GM12878 (cell line): ENCODE data around the gene PLK5. TPM values are rescaled to one million over a fixed set of nuclear protein-coding genes. Genes with fewer than 3 reads are reported as not detected.
A peak's percentile ranks its signal among the peaks of the same experiment; 100 is the strongest.

Experiments used
- ATAC-seq: fragments of 200-7000 bp; cut with Tn5 transposase; 3 replicates; pipeline ENCODE4 v1.9.1; 2020; ENCODE audit warnings: mild to moderate bottlenecking, moderate library complexity
- BruUV-seq: library from RNA; stranded (reverse); fragments of 400-500 nt; replicated peaks from 2 replicates; lab custom pipeline; 2021; lab: Mats Ljungman, UMichigan
- CTCF ChIA-PET: fragments of 300-600 bp; sonication (Branson Sonifier 250); formaldehyde crosslinking; extraction: SDS; loops from one replicate; lab custom pipeline; 2021; ENCODE audit warnings: inconsistent platforms; lab: Yijun Ruan, JAX
- POLR2A ChIA-PET: fragments of 350-600 bp; formaldehyde crosslinking; extraction: SDS; loops from one replicate; lab custom pipeline; 2021; ENCODE audit warnings: inconsistent platforms; lab: Charles Lee
- RAD21 ChIA-PET: fragments of 300-600 bp; sonication (Branson Sonifier 250); formaldehyde crosslinking; loops from one replicate; lab custom pipeline; 2023; ENCODE audit warnings: antibody characterized with exemption; ENCODE audit not compliant: unreplicated experiment; lab: Charles Lee
- SMC1A ChIA-PET: fragments of 300-600 bp; sonication (Branson Sonifier 250); formaldehyde crosslinking; loops from one replicate; lab custom pipeline; 2023; ENCODE audit not compliant: unreplicated experiment, uncharacterized antibody; lab: Charles Lee
- DNase-seq: peaks from one replicate; pipeline ENCODE4 v3.0.0-alpha.2; 2011; ENCODE audit warnings: low read depth, low spot score
- FAIRE-seq: peaks from 3 replicates; lab custom pipeline; 2011; peaks lifted over from hg19 to GRCh38; lab: Jason Lieb, UNC
- H2AFZ ChIP-seq: 2 replicates; pipeline ENCODE4 v1.6.0; 2011; ENCODE audit warnings: low read depth, low read length, control low read depth; ENCODE audit not compliant: control insufficient read depth
- H3K27ac ChIP-seq: 2 replicates; pipeline ENCODE4 v1.5.1; 2011; ENCODE audit warnings: control low read depth; ENCODE audit not compliant: control insufficient read depth, insufficient read depth
- H3K27me3 ChIP-seq, 2 experiments: replicated peaks in 1 of 2; 2 replicates each; pipeline versions ENCODE4 v1.6.0 to v1.6.1; 2011; ENCODE audit warnings: low read length in 1 of 2; ENCODE audit not compliant: control insufficient read depth in 2 of 2, insufficient read depth in 2 of 2
- H3K36me3 ChIP-seq, 2 experiments: 2 replicates each; pipeline ENCODE4 v1.5.1; 2011; ENCODE audit warnings: low read length in 1 of 2; ENCODE audit not compliant: control insufficient read depth in 2 of 2, insufficient read depth in 2 of 2
- H3K4me1 ChIP-seq: 2 replicates; pipeline ENCODE4 v1.6.1; 2011; ENCODE audit warnings: mild to moderate bottlenecking, low read length, moderate library complexity, mixed read lengths; ENCODE audit not compliant: control insufficient read depth, insufficient read depth
- H3K4me2 ChIP-seq: 2 replicates; pipeline ENCODE4 v1.6.0; 2011; ENCODE audit warnings: control low read depth; ENCODE audit not compliant: control insufficient read depth, insufficient read depth
- H3K4me3 ChIP-seq: fragments of 200-600 bp; sonication (generic); 2 replicates; pipeline ENCODE4 v1.5.1; 2016
- H3K79me2 ChIP-seq: 2 replicates; pipeline ENCODE4 v1.6.0; 2011; ENCODE audit warnings: low read length; ENCODE audit not compliant: control insufficient read depth, insufficient read depth
- H3K9ac ChIP-seq: 2 replicates; pipeline ENCODE4 v1.8.0; 2011; ENCODE audit warnings: low read length, control low read depth, mixed read lengths; ENCODE audit not compliant: control insufficient read depth, insufficient read depth
- H3K9me3 ChIP-seq: replicated peaks from 3 replicates; pipeline ENCODE4 v1.5.1; 2011; ENCODE audit warnings: mild to moderate bottlenecking, low read length; ENCODE audit not compliant: control insufficient read depth, insufficient read depth
- H4K20me1 ChIP-seq: 2 replicates; pipeline ENCODE4 v1.6.0; 2011; ENCODE audit not compliant: control insufficient read depth, insufficient read depth
- BHLHE40 ChIP-seq, 2 experiments: fragments of 450-650 bp in 1 of 2; IDR thresholded peaks; 2 replicates each; pipeline ENCODE4 v1.6.1; 2011 to 2017; ENCODE audit warnings: low read depth in 2 of 2, borderline replicate concordance in 1 of 2, improper control_type of control experiment in 1 of 2, low read length in 1 of 2, mild to moderate bottlenecking in 1 of 2
- PAX5 ChIP-seq: IDR thresholded peaks from 2 replicates; pipeline ENCODE4 v1.6.1; 2011; ENCODE audit warnings: low read depth, low read length, borderline replicate concordance
- whole genome bisulfite sequencing: methylation state at CpG from one replicate; pipeline ENCODE4 v1.1.6; 2016; ENCODE audit warnings: low lambda C conversion rate; ENCODE audit not compliant: insufficient replicate concordance, insufficient coverage; ENCODE audit errors: missing lambda C conversion rate; 5-methylcytosine and 5-hydroxymethylcytosine counted together
- in situ Hi-C: fragments of 300-500 bp; cut with MboI; formaldehyde crosslinking; loops from 9 replicates; pipeline ENCODE4 v1.14.3; 2018; ENCODE audit warnings: mixed read lengths
- intact Hi-C: fragments of 100-400 bp; cut with micrococcal nuclease; formaldehyde crosslinking; loops from one replicate; pipeline ENCODE4 v1.14.2; 2022; ENCODE audit not compliant: unreplicated experiment
- polyA plus RNA-seq, 11 experiments: library from polyadenylated mRNA; depleted of rRNA in 4 of 11; unstranded in 6 of 11; stranded (reverse) in 5 of 11; fragments of >200 nt; fragmentation: Nextera tagmentation in 4 of 11; fragmentation: Illumina TruSeq in 1 of 11; extraction: Ambion mirVana in 4 of 11; extraction: Trizol in 1 of 11; gene quantifications; 1 replicate in 1 of 11; 2 replicates in 10 of 11; pipeline versions ENCODE4 v1.2.1 to v1.2.3, GENCODE V29; 2011 to 2016; ENCODE audit warnings: inconsistent platforms in 2 of 11, missing spikeins in 2 of 11, low read depth in 1 of 11
- total RNA-seq, 4 experiments: library from RNA; depleted of rRNA in 3 of 4; stranded (reverse); fragments of >200 nt in 3 of 4; fragmentation: Illumina TruSeq in 1 of 4; extraction: Trizol in 1 of 4; gene quantifications; 2 replicates each; pipeline versions ENCODE4 v1.2.1 to v1.2.3, GENCODE V29; 2013 to 2021
- TF ChIP-seq, protein P1 (sequence below): fragments of 450-650 bp; formaldehyde crosslinking; IDR thresholded peaks from 2 replicates; pipeline ENCODE4 v1.5.0; 2022; ENCODE audit warnings: mild to moderate bottlenecking, missing genetic modification characterization

The PLK5 gene
- total and polyA plus RNA-seq, 10 of the 15 experiments (the other 5 are each of a cell fraction or from before 2014, with no cell fraction given) = 0.13 TPM; not detected in 9

DNA sequence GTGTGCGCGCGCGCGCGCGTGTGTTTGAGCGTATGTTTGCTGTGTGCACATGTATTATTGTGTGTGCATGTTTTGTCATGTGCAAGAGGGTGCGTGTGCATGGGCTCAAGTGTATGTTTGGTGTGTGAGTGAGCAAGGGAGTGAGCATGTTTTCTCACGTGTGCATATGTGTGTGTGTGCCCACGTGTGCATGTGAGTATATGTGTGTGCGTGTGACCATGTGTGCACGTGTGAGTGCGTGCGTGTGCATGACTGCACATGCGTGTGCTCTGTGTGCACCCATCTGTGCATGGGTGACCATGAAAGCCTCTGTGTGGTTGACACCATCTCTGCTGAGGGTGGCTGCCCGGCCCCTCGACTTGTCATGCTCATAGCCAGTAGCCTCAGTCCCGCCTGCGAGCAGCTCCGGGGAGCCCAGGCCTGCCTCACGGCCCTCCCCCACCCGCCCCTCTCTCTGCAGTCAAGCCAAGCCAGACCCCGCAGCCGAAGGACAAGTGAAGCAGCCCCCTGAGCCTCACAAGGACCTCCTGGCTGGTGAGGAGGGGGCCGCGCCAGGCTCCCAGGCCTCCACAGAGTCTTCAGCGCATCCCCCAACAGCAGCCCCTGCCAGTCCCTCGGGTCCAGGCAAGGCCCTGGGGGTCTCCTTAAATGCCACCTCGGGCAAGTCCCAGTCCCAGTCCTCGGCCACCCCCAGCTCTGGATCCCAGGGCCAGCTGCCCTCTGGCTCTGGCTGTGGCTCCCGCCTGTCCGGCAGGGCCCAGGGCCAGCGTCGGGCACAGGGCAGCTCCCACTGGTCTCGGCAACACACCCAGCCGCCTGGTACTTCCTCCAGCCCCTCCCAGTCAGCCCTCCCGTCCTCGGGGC, 26.9 kb upstream of the PLK5 start:
- no peak overlapping the region for H2AFZ ChIP-seq
- H3K4me2 ChIP-seq = no peak overlapping the region
- ChIA-PET CTCF (interaction anchor here (1.2 kb wide), 1 partner anchor 12 kb away, joined by 5 read pairs; no protein-coding TSS in a partner anchor), RAD21 (no interaction called here), POLR2A (no interaction called here), SMC1A (no interaction called here)
- intact Hi-C loops = no loop called here
- DNase-seq (no peak), FAIRE-seq (no peak), ATAC-seq (peak; percentile 32; the same call in 1 of the 3 replicates)
- H3K4me1 ChIP-seq = no peaks in the 10 kb centered on the region
- BruUV-seq = no TSS peak
- TF ChIP-seq PAX5 = peak; percentile 65; the same call in 1 of the 2 replicates
- TF ChIP-seq, protein P1, sequence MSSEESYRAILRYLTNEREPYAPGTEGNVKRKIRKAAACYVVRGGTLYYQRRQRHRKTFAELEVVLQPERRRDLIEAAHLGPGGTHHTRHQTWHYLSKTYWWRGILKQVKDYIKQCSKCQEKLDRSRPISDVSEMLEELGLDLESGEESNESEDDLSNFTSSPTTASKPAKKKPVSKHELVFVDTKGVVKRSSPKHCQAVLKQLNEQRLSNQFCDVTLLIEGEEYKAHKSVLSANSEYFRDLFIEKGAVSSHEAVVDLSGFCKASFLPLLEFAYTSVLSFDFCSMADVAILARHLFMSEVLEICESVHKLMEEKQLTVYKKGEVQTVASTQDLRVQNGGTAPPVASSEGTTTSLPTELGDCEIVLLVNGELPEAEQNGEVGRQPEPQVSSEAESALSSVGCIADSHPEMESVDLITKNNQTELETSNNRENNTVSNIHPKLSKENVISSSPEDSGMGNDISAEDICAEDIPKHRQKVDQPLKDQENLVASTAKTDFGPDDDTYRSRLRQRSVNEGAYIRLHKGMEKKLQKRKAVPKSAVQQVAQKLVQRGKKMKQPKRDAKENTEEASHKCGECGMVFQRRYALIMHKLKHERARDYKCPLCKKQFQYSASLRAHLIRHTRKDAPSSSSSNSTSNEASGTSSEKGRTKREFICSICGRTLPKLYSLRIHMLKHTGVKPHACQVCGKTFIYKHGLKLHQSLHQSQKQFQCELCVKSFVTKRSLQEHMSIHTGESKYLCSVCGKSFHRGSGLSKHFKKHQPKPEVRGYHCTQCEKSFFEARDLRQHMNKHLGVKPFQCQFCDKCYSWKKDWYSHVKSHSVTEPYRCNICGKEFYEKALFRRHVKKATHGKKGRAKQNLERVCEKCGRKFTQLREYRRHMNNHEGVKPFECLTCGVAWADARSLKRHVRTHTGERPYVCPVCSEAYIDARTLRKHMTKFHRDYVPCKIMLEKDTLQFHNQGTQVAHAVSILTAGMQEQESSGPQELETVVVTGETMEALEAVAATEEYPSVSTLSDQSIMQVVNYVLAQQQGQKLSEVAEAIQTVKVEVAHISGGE (CRISPR knock-in tag) = no peak
- TF ChIP-seq BHLHE40 (IDR thresholded peaks at IDR 0.05; ENCODE audit: borderline replicate concordance in 1 of 2, low read depth in 2 of 2, low read length in 1 of 2) = peak; percentile 15 to 84; a peak in 2 of 4 replicates
- no peaks in the 10 kb centered on the region for H3K27me3 ChIP-seq
- no peak overlapping the region for H3K4me3 ChIP-seq
- H3K9me3 ChIP-seq = no peaks in the 10 kb centered on the region
- H3K79me2 ChIP-seq = no peaks in the 10 kb centered on the region
- no peak overlapping the region for H3K9ac ChIP-seq
- H3K36me3 ChIP-seq = no peaks in the 10 kb centered on the region
- in situ Hi-C loops = no loop called here
- 39% methylated on average over 30 of the region's 39 CpGs for WGBS
- H3K27ac ChIP-seq = no peak overlapping the region
- H4K20me1 ChIP-seq = no peaks in the 10 kb centered on the region
